Measurements from ENCODE around the gene CFAP70. TPM values are rescaled to one million over a fixed set of nuclear protein-coding genes. Genes with fewer than 3 reads are reported as not detected.
A peak's percentile ranks its signal among the peaks of the same experiment; 100 is the strongest.
"Not testable (repeated sequence)": the region's sequence is repeated elsewhere in the genome, so short reads cannot be mapped to it uniquely, and the experiment has no call there.

Gene CFAP70
- total RNA-seq, 1 experiment from 2014 or later = 0.73 TPM

DNA sequence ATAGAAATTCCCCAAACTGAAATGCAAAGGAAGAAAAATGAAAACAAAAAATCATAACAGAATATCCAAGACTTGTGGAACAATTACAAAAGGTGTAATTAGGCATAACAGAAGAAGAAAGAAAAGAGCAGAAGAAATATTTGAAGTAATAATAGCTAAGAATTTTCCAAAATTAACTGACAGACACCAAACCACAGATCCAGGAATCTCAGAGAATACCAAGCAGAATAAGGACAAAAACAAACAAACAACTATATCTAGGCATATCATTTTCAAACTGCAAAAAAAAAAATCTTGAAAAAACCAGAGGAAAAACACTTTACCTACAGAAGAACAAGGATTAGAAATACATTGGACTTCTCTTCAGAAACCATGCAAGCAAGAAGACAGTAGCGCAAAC is 25.5 kb downstream of the CFAP70 start:
- no peak for DNase-seq
- H3K4me3 ChIP-seq (ENCODE audit: low read length) = no peak overlapping the region
- no peaks in the 10 kb centered on the region for H3K9me3 ChIP-seq (ENCODE audit: low read length)
- no peaks in the 10 kb centered on the region for H3K4me1 ChIP-seq (ENCODE audit: insufficient read depth, low read length)
- no peak overlapping the region for H3K4me2 ChIP-seq (ENCODE audit: low read length)
- H3K27me3 ChIP-seq (ENCODE audit: low read length) = peaks cover 43% of the 10 kb centered on the region
- CTCF ChIA-PET = no interaction called here
- no peak overlapping the region for H2AFZ ChIP-seq (ENCODE audit: low read length)
- no peaks in the 10 kb centered on the region for H3K9me2 ChIP-seq (replicated peaks; ENCODE audit: low read length)
- no peaks in the 10 kb centered on the region for H4K20me1 ChIP-seq (ENCODE audit: low read length)
- no peak overlapping the region for H3K27ac ChIP-seq (ENCODE audit: low read length)
- POLR2A ChIA-PET (ENCODE audit: unreplicated experiment) = interaction anchor here (0.6 to 0.7 kb wide), 2 partner anchors 17 to 851 kb away, joined by 3 read pairs; no protein-coding TSS in a partner anchor
- no peaks in the 10 kb centered on the region for H3K79me2 ChIP-seq (ENCODE audit: low read length)
- no TSS peak for BruUV-seq (replicated peaks)
- intact Hi-C loops (cut with micrococcal nuclease) = no loop called here
- TF ChIP-seq EZH2 (IDR thresholded peaks at IDR 0.05; ENCODE audit: low read length, unreplicated experiment) (no peak), EZH2phosphoT487 (IDR thresholded peaks at IDR 0.05; ENCODE audit: borderline replicate concordance, low read length) (no peak)
- TF ChIP-seq, protein P1, sequence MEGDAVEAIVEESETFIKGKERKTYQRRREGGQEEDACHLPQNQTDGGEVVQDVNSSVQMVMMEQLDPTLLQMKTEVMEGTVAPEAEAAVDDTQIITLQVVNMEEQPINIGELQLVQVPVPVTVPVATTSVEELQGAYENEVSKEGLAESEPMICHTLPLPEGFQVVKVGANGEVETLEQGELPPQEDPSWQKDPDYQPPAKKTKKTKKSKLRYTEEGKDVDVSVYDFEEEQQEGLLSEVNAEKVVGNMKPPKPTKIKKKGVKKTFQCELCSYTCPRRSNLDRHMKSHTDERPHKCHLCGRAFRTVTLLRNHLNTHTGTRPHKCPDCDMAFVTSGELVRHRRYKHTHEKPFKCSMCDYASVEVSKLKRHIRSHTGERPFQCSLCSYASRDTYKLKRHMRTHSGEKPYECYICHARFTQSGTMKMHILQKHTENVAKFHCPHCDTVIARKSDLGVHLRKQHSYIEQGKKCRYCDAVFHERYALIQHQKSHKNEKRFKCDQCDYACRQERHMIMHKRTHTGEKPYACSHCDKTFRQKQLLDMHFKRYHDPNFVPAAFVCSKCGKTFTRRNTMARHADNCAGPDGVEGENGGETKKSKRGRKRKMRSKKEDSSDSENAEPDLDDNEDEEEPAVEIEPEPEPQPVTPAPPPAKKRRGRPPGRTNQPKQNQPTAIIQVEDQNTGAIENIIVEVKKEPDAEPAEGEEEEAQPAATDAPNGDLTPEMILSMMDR (conservative IDR thresholded peaks at IDR 0.05; ENCODE audit: low read depth, low read length) = no peak
- no peaks in the 10 kb centered on the region for H3F3A ChIP-seq (ENCODE audit: low read length, unreplicated experiment)
- no peak for ATAC-seq
- no peaks in the 10 kb centered on the region for H3K36me3 ChIP-seq (ENCODE audit: low read depth, low read length)
- H3K9ac ChIP-seq (ENCODE audit: low read length) = no peak overlapping the region

DNA sequence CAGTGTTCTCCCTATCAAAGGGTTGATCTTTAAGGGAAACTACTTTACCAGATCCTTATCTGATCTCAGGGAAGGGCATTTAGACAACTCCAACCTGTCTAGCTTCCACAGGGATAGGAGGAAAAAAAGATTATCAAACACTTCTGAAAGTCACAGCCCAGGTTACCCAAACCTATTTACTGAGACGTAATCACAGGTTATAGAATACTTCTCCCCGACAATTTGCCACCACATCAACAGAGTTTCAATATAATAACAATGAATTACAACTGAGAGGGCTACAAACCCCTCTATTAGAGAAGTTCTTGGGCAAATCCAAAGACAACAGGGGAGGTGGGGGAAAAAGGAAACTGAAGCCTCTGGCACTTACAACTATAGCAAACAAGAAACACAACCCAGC is 26.3 kb downstream of the CFAP70 start:
- DNase-seq (no peak), ATAC-seq (peak; percentile 42; the same call in 1 of the 2 replicates)
- H3K9ac ChIP-seq (ENCODE audit: low read length) = no peak overlapping the region
- H3F3A ChIP-seq (ENCODE audit: low read length, unreplicated experiment) = no peaks in the 10 kb centered on the region
- ChIA-PET CTCF (no interaction called here), POLR2A (ENCODE audit: unreplicated experiment) (no interaction called here)
- no peak overlapping the region for H3K4me3 ChIP-seq (ENCODE audit: low read length)
- no peak overlapping the region for H3K27ac ChIP-seq (ENCODE audit: low read length)
- no peaks in the 10 kb centered on the region for H3K9me2 ChIP-seq (replicated peaks; ENCODE audit: low read length)
- H3K79me2 ChIP-seq (ENCODE audit: low read length) = no peaks in the 10 kb centered on the region
- no peaks in the 10 kb centered on the region for H3K36me3 ChIP-seq (ENCODE audit: low read depth, low read length)
- BruUV-seq (replicated peaks) = no TSS peak
- no peak overlapping the region for H3K4me2 ChIP-seq (ENCODE audit: low read length)
- peak; percentile 74 for TF ChIP-seq EZH2 (IDR thresholded peaks at IDR 0.05; ENCODE audit: low read length, unreplicated experiment)
- no peak for TF ChIP-seq EZH2phosphoT487 (IDR thresholded peaks at IDR 0.05; ENCODE audit: borderline replicate concordance, low read length)
- TF ChIP-seq, protein P1 (conservative IDR thresholded peaks at IDR 0.05; ENCODE audit: low read depth, low read length) = no peak
- no peaks in the 10 kb centered on the region for H3K9me3 ChIP-seq (ENCODE audit: low read length)
- no peaks in the 10 kb centered on the region for H3K4me1 ChIP-seq (ENCODE audit: insufficient read depth, low read length)
- intact Hi-C loops (cut with micrococcal nuclease) = no loop called here
- H4K20me1 ChIP-seq (ENCODE audit: low read length) = no peaks in the 10 kb centered on the region
- no peak overlapping the region for H2AFZ ChIP-seq (ENCODE audit: low read length)
- peaks cover 43% of the 10 kb centered on the region for H3K27me3 ChIP-seq (ENCODE audit: low read length)

DNA sequence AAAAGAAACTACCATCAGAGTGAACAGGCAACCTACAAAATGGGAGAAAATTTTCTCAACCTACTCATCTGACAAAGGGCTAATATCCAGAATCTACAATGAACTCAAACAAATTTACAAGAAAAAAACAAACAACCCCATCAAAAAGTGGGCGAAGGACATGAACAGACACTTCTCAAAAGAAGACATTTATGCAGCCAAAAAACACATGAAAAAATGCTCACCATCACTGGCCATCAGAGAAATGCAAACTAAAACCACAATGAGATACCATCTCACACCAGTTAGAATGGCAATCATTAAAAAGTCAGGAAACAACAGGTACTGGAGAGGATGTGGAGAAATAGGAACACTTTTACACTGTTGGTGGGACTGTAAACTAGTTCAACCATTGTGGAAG is 30.1 kb downstream of the CFAP70 start:
- H3F3A ChIP-seq (ENCODE audit: low read length, unreplicated experiment); H3K27ac ChIP-seq (ENCODE audit: low read length); H2AFZ ChIP-seq (ENCODE audit: low read length); ATAC-seq; H3K9me2 ChIP-seq (replicated peaks; ENCODE audit: low read length); DNase-seq; H3K4me2 ChIP-seq (ENCODE audit: low read length); H3K4me1 ChIP-seq (ENCODE audit: insufficient read depth, low read length); H3K9ac ChIP-seq (ENCODE audit: low read length); H3K4me3 ChIP-seq (ENCODE audit: low read length); POLR2A ChIA-PET (ENCODE audit: unreplicated experiment); H4K20me1 ChIP-seq (ENCODE audit: low read length); CTCF ChIA-PET; BruUV-seq (replicated peaks); H3K9me3 ChIP-seq (ENCODE audit: low read length); H3K79me2 ChIP-seq (ENCODE audit: low read length); intact Hi-C loops (cut with micrococcal nuclease); H3K36me3 ChIP-seq (ENCODE audit: low read depth, low read length): not testable (repeated sequence)
- H3K27me3 ChIP-seq (ENCODE audit: low read length) = peaks cover 35% of the 10 kb centered on the region

DNA sequence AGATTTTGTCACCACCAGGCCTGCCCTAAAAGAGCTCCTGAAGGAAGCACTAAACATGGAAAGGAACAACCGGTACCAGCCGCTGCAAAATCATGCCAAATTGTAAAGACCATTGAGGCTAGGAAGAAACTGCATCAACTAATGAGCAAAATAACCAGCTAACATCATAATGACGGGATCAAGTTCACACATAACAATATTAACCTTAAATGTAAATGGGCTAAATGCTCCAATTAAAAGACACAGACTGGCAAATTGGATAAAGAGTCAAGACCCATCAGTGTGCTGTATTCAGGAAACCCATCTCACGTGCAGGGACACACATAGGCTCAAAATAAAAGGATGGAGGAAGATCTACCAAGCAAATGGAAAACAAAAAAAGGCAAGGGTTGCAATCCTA is 33.4 kb downstream of the CFAP70 start:
- intact Hi-C loops (cut with micrococcal nuclease); H2AFZ ChIP-seq (ENCODE audit: low read length): not testable (repeated sequence)

DNA sequence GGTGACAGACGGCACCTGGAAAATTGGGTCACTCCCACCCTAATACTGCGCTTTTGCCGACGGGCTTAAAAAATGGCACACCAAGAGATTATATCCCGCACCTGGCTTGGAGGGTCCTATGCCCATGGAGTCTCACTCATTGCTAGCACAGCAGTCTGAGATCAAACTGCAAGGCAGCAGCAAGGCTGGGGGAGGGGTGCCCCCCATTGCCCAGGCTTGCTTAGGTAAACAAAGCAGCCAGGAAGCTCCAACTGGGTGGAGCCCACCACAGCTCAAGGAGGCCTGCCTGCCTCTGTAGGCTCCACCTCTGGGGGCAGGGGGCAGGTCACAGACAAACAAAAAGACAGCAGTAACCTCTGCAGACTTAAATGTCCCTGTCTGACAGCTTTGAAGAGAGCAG is 35.1 kb downstream of the CFAP70 start:
- H3K79me2 ChIP-seq (ENCODE audit: low read length); CTCF ChIA-PET; H3K9me2 ChIP-seq (replicated peaks; ENCODE audit: low read length); H3K4me3 ChIP-seq (ENCODE audit: low read length); H3K36me3 ChIP-seq (ENCODE audit: low read depth, low read length); H3K9me3 ChIP-seq (ENCODE audit: low read length); H3K27ac ChIP-seq (ENCODE audit: low read length); H3K27me3 ChIP-seq (ENCODE audit: low read length); H3K4me2 ChIP-seq (ENCODE audit: low read length); DNase-seq; ATAC-seq; H3F3A ChIP-seq (ENCODE audit: low read length, unreplicated experiment); H3K4me1 ChIP-seq (ENCODE audit: insufficient read depth, low read length); H2AFZ ChIP-seq (ENCODE audit: low read length); intact Hi-C loops (cut with micrococcal nuclease); H3K9ac ChIP-seq (ENCODE audit: low read length); BruUV-seq (replicated peaks); H4K20me1 ChIP-seq (ENCODE audit: low read length): not testable (repeated sequence)
- POLR2A ChIA-PET (ENCODE audit: unreplicated experiment) = interaction anchor here (0.6 kb wide), 1 partner anchor 71 kb away, joined by 8 read pairs; the partner anchor contains the start of gene MRPS16

More for the DNA sequence above, 33.4 kb downstream of the CFAP70 start:
- H3K9me3 ChIP-seq (ENCODE audit: low read length); POLR2A ChIA-PET (ENCODE audit: unreplicated experiment); H3K27ac ChIP-seq (ENCODE audit: low read length); CTCF ChIA-PET; H3K9me2 ChIP-seq (replicated peaks; ENCODE audit: low read length); ATAC-seq; DNase-seq; H3K4me2 ChIP-seq (ENCODE audit: low read length); H3K36me3 ChIP-seq (ENCODE audit: low read depth, low read length); H3K9ac ChIP-seq (ENCODE audit: low read length); H3K27me3 ChIP-seq (ENCODE audit: low read length); H4K20me1 ChIP-seq (ENCODE audit: low read length); H3K4me1 ChIP-seq (ENCODE audit: insufficient read depth, low read length); H3F3A ChIP-seq (ENCODE audit: low read length, unreplicated experiment); H3K4me3 ChIP-seq (ENCODE audit: low read length); BruUV-seq (replicated peaks); H3K79me2 ChIP-seq (ENCODE audit: low read length): not testable (repeated sequence)
